EL (cell line): Measurements from ENCODE around the gene GPRIN2.
A peak's percentile ranks its signal among the peaks of the same experiment; 100 is the strongest.
"Not testable (repeated sequence)": the region's sequence is repeated elsewhere in the genome, so short reads cannot be mapped to it uniquely, and the experiment has no call there.

Experiments used
- DNase-seq: peaks from one replicate; pipeline ENCODE4 v3.0.0-alpha.2; 2016

The GPRIN2 gene

GRCh38 chr10:46532256-46532655 lies 24.2 kb downstream of the GPRIN2 start:
- DNase-seq: not testable (repeated sequence)

- DNase-seq: peak; percentile 80
Measured at GRCh38 chr10:46530249-46531186, 25.9 kb downstream of the GPRIN2 start.

GRCh38 chr10:46529742-46530141 lies 26.7 kb downstream of the GPRIN2 start:
- DNase-seq: not testable (repeated sequence)

GRCh38 chr10:46528675-46529615 lies 27.5 kb downstream of the GPRIN2 start:
- DNase-seq: no peak

- no peak for DNase-seq
Measured at GRCh38 chr10:46528171-46528671, 28.2 kb downstream of the GPRIN2 start.

GRCh38 chr10:46527241-46527811 lies 29.1 kb downstream of the GPRIN2 start:
- DNase-seq: no peak

GRCh38 chr10:46526682-46527038 lies 29.8 kb downstream of the GPRIN2 start:
- DNase-seq: peak; percentile 26

- no peak for DNase-seq
Measured at GRCh38 chr10:46525824-46526681, 30.4 kb downstream of the GPRIN2 start.

GRCh38 chr10:46525177-46525823 lies 31.2 kb downstream of the GPRIN2 start:
- DNase-seq: peak; percentile 98

GRCh38 chr10:46524472-46525176 lies 31.8 kb downstream of the GPRIN2 start:
- peak; percentile 98 for DNase-seq

- DNase-seq: peak; percentile 100
Measured at GRCh38 chr10:46523962-46524471, 32.4 kb downstream of the GPRIN2 start.

GRCh38 chr10:46523119-46523961 lies 33.1 kb downstream of the GPRIN2 start:
- DNase-seq: peak; percentile 82

- no peak for DNase-seq
Measured at GRCh38 chr10:46522295-46523118, 34.0 kb downstream of the GPRIN2 start.

- DNase-seq: peak; percentile 66
Measured at GRCh38 chr10:46520941-46521340, 35.5 kb downstream of the GPRIN2 start.

GRCh38 chr10:46520381-46520780 lies 36.1 kb downstream of the GPRIN2 start:
- DNase-seq: no peak

GRCh38 chr10:46518028-46518725 lies 38.3 kb downstream of the GPRIN2 start:
- DNase-seq: no peak

- no peak for DNase-seq
Measured at GRCh38 chr10:46517541-46517940, 38.9 kb downstream of the GPRIN2 start.
